ENCODE measurements around the gene GEN1. TPM values are rescaled to one million over a fixed set of nuclear protein-coding genes. Genes with fewer than 3 reads are reported as not detected.

Gene GEN1
- total and polyA plus RNA-seq, 2 of the 4 experiments (the other 2 are of a cell fraction): 7.9 to 8.3 TPM

DNA sequence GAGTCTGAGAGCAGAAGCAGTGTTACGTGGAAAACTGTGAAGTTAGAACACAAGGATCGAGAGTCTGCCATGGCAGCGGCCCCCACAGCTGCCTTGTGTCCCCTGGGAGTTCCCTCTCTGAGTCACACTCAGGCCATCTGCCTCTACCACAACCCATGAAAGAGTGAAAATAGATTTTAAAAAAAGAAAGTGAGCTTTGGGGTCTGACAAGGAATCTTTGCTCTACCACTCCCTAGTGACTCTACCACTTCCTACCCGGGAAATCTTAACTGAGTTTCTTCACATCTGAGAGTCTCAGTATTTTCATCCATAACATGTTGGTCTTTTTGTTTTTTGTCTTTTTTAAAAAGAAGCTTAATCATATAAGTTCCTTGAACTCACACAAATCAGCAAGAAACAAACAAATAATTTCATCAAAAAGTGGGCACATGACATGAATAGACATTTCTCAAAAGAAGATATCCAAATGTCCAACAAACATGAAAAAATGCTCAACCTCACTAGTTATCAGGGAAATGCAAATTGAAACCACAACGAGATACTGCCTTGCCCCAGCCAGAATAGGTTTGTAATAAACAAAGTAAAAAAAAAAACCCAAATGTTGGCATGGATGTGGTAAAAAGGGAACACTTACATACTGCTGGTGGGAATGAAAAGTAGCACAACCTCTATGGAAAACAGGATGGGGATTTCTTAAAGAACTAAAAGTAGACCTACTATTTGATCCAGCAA is 60.0 kb downstream of the GEN1 start:
- H2AFZ ChIP-seq (replicated peaks; ENCODE audit: low read length, poor library complexity): no peak overlapping the region
- no peak for DNase-seq
- H3K9me3 ChIP-seq (ENCODE audit: control insufficient read depth, insufficient read depth, low read length): no peaks in the 10 kb centered on the region
- H2AK9ac ChIP-seq (replicated peaks; ENCODE audit: low read depth, low read length, poor library complexity): no peak overlapping the region
- H3K27ac ChIP-seq (ENCODE audit: insufficient read depth, low read length): no peak overlapping the region
- H4K20me1 ChIP-seq (ENCODE audit: insufficient read depth, low read length): no peaks in the 10 kb centered on the region
- H2BK5ac ChIP-seq (ENCODE audit: low read depth, low read length, poor library complexity, severe bottlenecking): no peak overlapping the region
- H3K27me3 ChIP-seq (ENCODE audit: control insufficient read depth, insufficient read depth, low read length): peaks cover 8% of the 10 kb centered on the region
- in situ Hi-C loops (cut with MboI; ENCODE audit: low sequenced_read_pairs): no loop called here
- no peaks in the 10 kb centered on the region for H3K9me1 ChIP-seq (ENCODE audit: insufficient read depth, low read length)
- no peaks in the 10 kb centered on the region for H3K36me3 ChIP-seq (ENCODE audit: control insufficient read depth, insufficient read depth, low read length)
- H3K4me1 ChIP-seq (ENCODE audit: control insufficient read depth, insufficient read depth, low read length): no peaks in the 10 kb centered on the region
- H3K18ac ChIP-seq (ENCODE audit: low read depth, low read length): no peak overlapping the region
- H3K56ac ChIP-seq (ENCODE audit: extremely low read depth, insufficient read depth, low read length): no peak overlapping the region
- no TSS peak for BruUV-seq (replicated peaks)
- CTCF ChIA-PET: interaction anchor here (0.6 kb wide), 1 partner anchor 52 kb away, joined by 4 read pairs; no protein-coding TSS in a partner anchor
- no peaks in the 10 kb centered on the region for H3K79me1 ChIP-seq (ENCODE audit: low read depth in 1 of 2, low read length in 2 of 2)
- H3K4me3 ChIP-seq (ENCODE audit: insufficient read depth, low read depth, low read length): no peak overlapping the region
- H3K9ac ChIP-seq (ENCODE audit: low read depth, low read length): no peak overlapping the region
- ATAC-seq (ENCODE audit: low read depth): no peak
- no peak overlapping the region for H3K4ac ChIP-seq (ENCODE audit: low read depth, low read length)
- no CpG with 5 or more reads among the region's 5 CpGs for WGBS, 2 experiments (ENCODE audit: extremely low coverage in 2 of 2, insufficient read length in 1 of 2)
- intact Hi-C loops (cut with micrococcal nuclease): no loop called here
- no peak overlapping the region for H3K14ac ChIP-seq (replicated peaks; ENCODE audit: low read depth, low read length)
- no peak overlapping the region for H2BK20ac ChIP-seq (ENCODE audit: low read depth, low read length)
- H2BK120ac ChIP-seq (ENCODE audit: low read depth, low read length): no peak overlapping the region
- TF ChIP-seq BHLHE40 (IDR thresholded peaks at IDR 0.05; ENCODE audit: low read depth, low read length) (no peak), RCOR1 (IDR thresholded peaks at IDR 0.05; ENCODE audit: insufficient replicate concordance, low read length) (no peak), MAZ (IDR thresholded peaks at IDR 0.05; ENCODE audit: borderline replicate concordance, low read depth, low read length) (no peak), MAFK (IDR thresholded peaks at IDR 0.05; ENCODE audit: low read depth, low read length) (no peak), NFE2L2 (IDR thresholded peaks at IDR 0.05; ENCODE audit: low read depth, low read length) (no peak), RFX5 (IDR thresholded peaks at IDR 0.05; ENCODE audit: low read depth, low read length) (no peak), CHD1 (IDR thresholded peaks at IDR 0.05; ENCODE audit: low read depth, low read length) (no peak), CEBPB (IDR thresholded peaks at IDR 0.05; ENCODE audit: low read depth, low read length) (no peak), RAD21 (IDR thresholded peaks at IDR 0.05; ENCODE audit: low read length) (no peak)
- TF ChIP-seq, protein P1, sequence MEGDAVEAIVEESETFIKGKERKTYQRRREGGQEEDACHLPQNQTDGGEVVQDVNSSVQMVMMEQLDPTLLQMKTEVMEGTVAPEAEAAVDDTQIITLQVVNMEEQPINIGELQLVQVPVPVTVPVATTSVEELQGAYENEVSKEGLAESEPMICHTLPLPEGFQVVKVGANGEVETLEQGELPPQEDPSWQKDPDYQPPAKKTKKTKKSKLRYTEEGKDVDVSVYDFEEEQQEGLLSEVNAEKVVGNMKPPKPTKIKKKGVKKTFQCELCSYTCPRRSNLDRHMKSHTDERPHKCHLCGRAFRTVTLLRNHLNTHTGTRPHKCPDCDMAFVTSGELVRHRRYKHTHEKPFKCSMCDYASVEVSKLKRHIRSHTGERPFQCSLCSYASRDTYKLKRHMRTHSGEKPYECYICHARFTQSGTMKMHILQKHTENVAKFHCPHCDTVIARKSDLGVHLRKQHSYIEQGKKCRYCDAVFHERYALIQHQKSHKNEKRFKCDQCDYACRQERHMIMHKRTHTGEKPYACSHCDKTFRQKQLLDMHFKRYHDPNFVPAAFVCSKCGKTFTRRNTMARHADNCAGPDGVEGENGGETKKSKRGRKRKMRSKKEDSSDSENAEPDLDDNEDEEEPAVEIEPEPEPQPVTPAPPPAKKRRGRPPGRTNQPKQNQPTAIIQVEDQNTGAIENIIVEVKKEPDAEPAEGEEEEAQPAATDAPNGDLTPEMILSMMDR (conservative IDR thresholded peaks at IDR 0.05; ENCODE audit: low read depth, low read length): no peak
- no peak overlapping the region for H4K91ac ChIP-seq (ENCODE audit: insufficient read depth, low read depth, low read length)
- no peak overlapping the region for H2AK5ac ChIP-seq (ENCODE audit: low read depth, low read length)
- H3K23ac ChIP-seq (ENCODE audit: low read depth, low read length): no peak overlapping the region
- no peak overlapping the region for H4K8ac ChIP-seq (ENCODE audit: low read depth in 2 of 2, low read length in 2 of 2)
- H2BK15ac ChIP-seq (ENCODE audit: low read depth, low read length): no peak overlapping the region
- dilution Hi-C loops (cut with HindIII; ENCODE audit: low sequenced_read_pairs, unreplicated experiment): no loop called here
- no peak overlapping the region for H4K5ac ChIP-seq (ENCODE audit: low read depth, low read length)
- no peak overlapping the region for H3K4me2 ChIP-seq (ENCODE audit: low read depth, low read length)
- POLR2A ChIA-PET (ENCODE audit: unreplicated experiment): no interaction called here
